ENCODE results near the gene TMEM132E. TPM values are rescaled to one million over a fixed set of nuclear protein-coding genes. Genes with fewer than 3 reads are reported as not detected.
A peak's percentile ranks its signal among the peaks of the same experiment; 100 is the strongest.

Gene TMEM132E
- total and polyA plus RNA-seq, 2 experiments from 2014 or later: 0.16 to 0.45 TPM

GRCh38 chr17:34553907-34554306, 25.5 kb upstream of the TMEM132E start (continued):
- TF ChIP-seq ZNF462 (CRISPR knock-in tag; IDR thresholded peaks at IDR 0.05): no peak
- no peak for TF ChIP-seq NANOG (IDR thresholded peaks at IDR 0.05; ENCODE audit: borderline replicate concordance)
- no peak for TF ChIP-seq POLR2AphosphoS5 (IDR thresholded peaks at IDR 0.05; ENCODE audit: low read depth)

- no peaks in the 10 kb centered on the region for H3K36me3 Mint-ChIP-seq (ENCODE audit: low read depth)
- Histone ChIP-seq H3K27ac (ENCODE audit: low read depth) (no peak overlapping the region), H3F3A (replicated peaks; ENCODE audit: low read depth) (no peaks in the 10 kb centered on the region), H3K9me2 (ENCODE audit: insufficient read depth) (no peaks in the 10 kb centered on the region), H3K36me3 (ENCODE audit: insufficient read depth) (no peaks in the 10 kb centered on the region), H3K79me2 (replicated peaks; ENCODE audit: insufficient read depth) (no peaks in the 10 kb centered on the region), H3K27me3 (ENCODE audit: insufficient read depth) (0 out of 2 replicates have a peak, but pooled peaks cover 3% of the 10 kb centered on the region), H3K4me1 (ENCODE audit: insufficient read depth) (no peaks in the 10 kb centered on the region), H3K4me3 (no peak overlapping the region), H4K20me1 (replicated peaks; ENCODE audit: insufficient read depth) (no peaks in the 10 kb centered on the region; the same call in 1 of the 2 replicates), H2AFZ (no peak overlapping the region), H3K4me2 (no peak overlapping the region)
- no peaks in the 10 kb centered on the region for H3K27me3 Mint-ChIP-seq (ENCODE audit: insufficient read depth, low read depth, poor library complexity)
- H3K27ac Mint-ChIP-seq: no peak overlapping the region
- ATAC-seq (peak; percentile 98), DNase-seq (ENCODE audit: low spot score) (peak; percentile 87)
- H3K9me3 Mint-ChIP-seq: no peaks in the 10 kb centered on the region
- H3K4me1 Mint-ChIP-seq: peaks cover 7% of the 10 kb centered on the region
- no peak overlapping the region for H3K4me3 Mint-ChIP-seq
- TF ChIP-seq CTCF (conservative IDR thresholded peaks at IDR 0.05; ENCODE audit: low read depth in 2 of 2) (no peak), ZNF331 (CRISPR knock-in tag; IDR thresholded peaks at IDR 0.05; ENCODE audit: low read depth) (no peak), ZNF462 (CRISPR knock-in tag; IDR thresholded peaks at IDR 0.05) (peak; percentile 54; the same call in 1 of the 2 replicates), POLR2AphosphoS5 (IDR thresholded peaks at IDR 0.05; ENCODE audit: low read depth) (no peak), EZH2phosphoT487 (IDR thresholded peaks at IDR 0.05; ENCODE audit: unreplicated experiment) (no peak), NANOG (IDR thresholded peaks at IDR 0.05; ENCODE audit: borderline replicate concordance) (no peak), JUNB (IDR thresholded peaks at IDR 0.05; ENCODE audit: unreplicated experiment) (no peak)
These were observed 23.0 kb upstream of the TMEM132E start for GRCh38 chr17:34556384-34556783.
